HepG2 (cell line): ENCODE results near the gene NPEPL1. TPM values are rescaled to one million over a fixed set of nuclear protein-coding genes. Genes with fewer than 3 reads are reported as not detected.
A peak's percentile ranks its signal among the peaks of the same experiment; 100 is the strongest.

Experiments
- ATAC-seq: fragments of 200-7000 bp; cut with Tn5 transposase; 3 replicates; pipeline ENCODE4 v1.9.1; 2020; ENCODE audit warnings: mild to moderate bottlenecking, moderate library complexity
- BruUV-seq: library from RNA; stranded (reverse); fragments of 400-500 nt; replicated peaks from 2 replicates; lab custom pipeline; 2021; lab: Mats Ljungman, UMichigan
- CTCF ChIA-PET: fragments of 300-600 bp; formaldehyde crosslinking; extraction: SDS; loops from one replicate; lab custom pipeline; 2021; ENCODE audit warnings: low total read pairs, inconsistent platforms, low intra/inter-chr PET ratio; lab: Yijun Ruan, JAX
- POLR2A ChIA-PET: fragments of 350-600 bp; sonication (Branson Sonifier 250); formaldehyde crosslinking; loops from one replicate; lab custom pipeline; 2020; ENCODE audit warnings: antibody characterized with exemption, inconsistent platforms; lab: Yijun Ruan, JAX
- DNase-seq: peaks from one replicate; pipeline ENCODE4 v3.0.0-alpha.2; 2015; ENCODE audit warnings: low spot score
- FAIRE-seq: peaks from 3 replicates; lab custom pipeline; 2011; peaks lifted over from hg19 to GRCh38; lab: Jason Lieb, UNC
- H2AFZ ChIP-seq: one replicate; pipeline ENCODE4 v1.6.1; 2011; ENCODE audit warnings: low read length, inconsistent platforms
- H3K27ac ChIP-seq: fragments of 300-600 bp; 3 replicates; pipeline ENCODE4 v1.8.0; 2011; ENCODE audit warnings: mixed run types, mild to moderate bottlenecking, mixed read lengths, low read length, inconsistent platforms; ENCODE audit not compliant: insufficient read depth; ENCODE audit errors: extremely low read length
- H3K27me3 ChIP-seq, 2 experiments: fragments of 200-600 bp in 1 of 2; 2 replicates in 1 of 2; 3 replicates in 1 of 2; pipeline versions ENCODE4 v1.6.0 to v1.8.0; 2011; ENCODE audit warnings: low read length in 2 of 2, mild to moderate bottlenecking in 2 of 2, moderate library complexity in 2 of 2, inconsistent platforms in 1 of 2; ENCODE audit not compliant: insufficient read depth in 2 of 2, control insufficient read depth in 1 of 2
- H3K36me3 ChIP-seq, 2 experiments: fragments of 200-600 bp in 1 of 2; replicated peaks in 1 of 2; 2 replicates in 1 of 2; 3 replicates in 1 of 2; pipeline versions ENCODE4 v1.5.1 to v1.8.0; 2011; ENCODE audit warnings: low read length in 2 of 2, inconsistent platforms in 1 of 2; ENCODE audit not compliant: insufficient read depth in 2 of 2, control insufficient read depth in 1 of 2
- H3K4me1 ChIP-seq: 2 replicates; pipeline ENCODE4 v1.5.1; 2012; ENCODE audit warnings: low read length, inconsistent platforms; ENCODE audit not compliant: insufficient read depth
- H3K4me2 ChIP-seq: 2 replicates; pipeline ENCODE4 v1.6.0; 2011; ENCODE audit warnings: low read depth, low read length, inconsistent platforms
- H3K4me3 ChIP-seq, 3 experiments: fragments of 200-600 bp in 1 of 3; sonication (generic), shearing (Covaris generic) in 1 of 3; replicated peaks in 1 of 3; 2 replicates each; pipeline ENCODE4 v1.5.1; 2011 to 2016; ENCODE audit warnings: low read length in 3 of 3, inconsistent platforms in 2 of 3, low read depth in 2 of 3, mild to moderate bottlenecking in 2 of 3, control low read depth in 1 of 3, mixed read lengths in 1 of 3; ENCODE audit not compliant: insufficient read depth in 1 of 3
- H3K79me2 ChIP-seq: one replicate; pipeline ENCODE4 v1.6.1; 2011; ENCODE audit warnings: low read length, inconsistent platforms; ENCODE audit not compliant: insufficient read depth
- H3K9ac ChIP-seq: 2 replicates; pipeline ENCODE4 v1.6.0; 2011; ENCODE audit warnings: mild to moderate bottlenecking, low read depth, low read length, inconsistent platforms; ENCODE audit not compliant: insufficient read depth
- H3K9me3 ChIP-seq: 2 replicates; pipeline ENCODE4 v1.5.1; 2012; ENCODE audit warnings: mild to moderate bottlenecking, low read length
- H4K20me1 ChIP-seq: 2 replicates; pipeline ENCODE4 v1.6.0; 2011; ENCODE audit warnings: inconsistent platforms, mild to moderate bottlenecking, low read length, moderate library complexity; ENCODE audit not compliant: insufficient read depth
- IKZF5 ChIP-seq: IDR thresholded peaks from 2 replicates; pipeline ENCODE4 v1.6.1; 2018; ENCODE audit warnings: missing genetic modification reagents, mild to moderate bottlenecking, missing compliant biosample characterization
- MTERF4 ChIP-seq: sonication (generic); formaldehyde crosslinking; IDR thresholded peaks from 2 replicates; pipeline ENCODE4 v1.8.0; 2023; ENCODE audit warnings: mild to moderate bottlenecking, missing genetic modification reagents
- SP1 ChIP-seq, 2 experiments: fragments of 450-650 bp in 1 of 2; sonication (generic) in 1 of 2; formaldehyde crosslinking in 1 of 2; IDR thresholded peaks; 2 replicates each; pipeline versions ENCODE4 v1.4.0 to v1.6.1; 2016 to 2020; ENCODE audit warnings: missing genetic modification reagents in 1 of 2
- ZMYM4 ChIP-seq: sonication (generic); formaldehyde crosslinking; IDR thresholded peaks from 2 replicates; pipeline ENCODE4 v1.8.1; 2023; ENCODE audit warnings: mild to moderate bottlenecking, missing genetic modification reagents
- WGBS: methylation state at CpG from one replicate; pipeline ENCODE4 v1.1.6; 2017; ENCODE audit warnings: low lambda C conversion rate; 5-methylcytosine and 5-hydroxymethylcytosine counted together
- in situ Hi-C: cut with HindIII; loops from 2 replicates; pipeline ENCODE4 v1.10.0; 2017; ENCODE audit warnings: low pct_unique_long_range_greater_than_20kb; ENCODE audit not compliant: extremely low pct_ligation_motif_present
- intact Hi-C: fragments of 100-400 bp; cut with micrococcal nuclease; formaldehyde crosslinking; loops from one replicate; pipeline ENCODE4 v1.10.0; 2022; ENCODE audit not compliant: unreplicated experiment
- polyA plus RNA-seq, 8 experiments: library from polyadenylated mRNA; depleted of rRNA in 3 of 8; stranded (reverse) in 7 of 8; unstranded in 1 of 8; fragments of >200 nt; fragmentation: Illumina TruSeq in 4 of 8; extraction: Trizol in 4 of 8; gene quantifications; 2 replicates each; pipeline versions ENCODE4 v1.2.1 to v1.2.3, GENCODE V29; 2011 to 2016; ENCODE audit warnings: low read depth in 4 of 8, missing spikeins in 1 of 8, mixed read lengths in 1 of 8; ENCODE audit not compliant: insufficient read depth in 1 of 8
- total RNA-seq, 5 experiments: library from RNA; depleted of rRNA; stranded (reverse); fragments of >200 nt; fragmentation: Illumina TruSeq; extraction: Trizol; gene quantifications; 2 replicates each; pipeline ENCODE4 v1.2.3, GENCODE V29; 2016; ENCODE audit warnings: low read depth in 1 of 5

NPEPL1 gene
- total and polyA plus RNA-seq, 2 of the 13 experiments (the other 11 are each of a cell fraction or from before 2014, with no cell fraction given) = 4.1 to 7.5 TPM

DNA sequence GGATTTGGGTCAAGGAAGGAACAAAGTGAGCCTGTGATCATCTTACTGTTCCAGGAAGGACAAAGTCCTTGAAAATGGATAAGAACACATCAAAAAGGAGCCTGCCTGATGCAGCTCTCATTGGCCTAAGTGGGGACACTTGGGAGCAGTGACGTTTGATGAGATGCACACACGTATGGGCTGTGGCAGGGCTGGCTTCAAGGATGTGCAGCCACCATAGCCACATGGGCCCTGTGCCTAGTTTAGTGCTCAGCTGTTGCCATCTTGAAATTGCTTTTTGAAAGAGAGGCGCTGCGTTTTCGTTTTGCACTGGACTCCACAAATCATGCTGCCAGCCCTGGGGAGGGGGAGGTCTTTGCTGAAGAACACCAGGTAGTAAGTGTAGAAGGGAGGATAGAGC, 6.6 kb upstream of the NPEPL1 start (continued):
- TF ChIP-seq IKZF5 (CRISPR knock-in tag) = no peak

DNA sequence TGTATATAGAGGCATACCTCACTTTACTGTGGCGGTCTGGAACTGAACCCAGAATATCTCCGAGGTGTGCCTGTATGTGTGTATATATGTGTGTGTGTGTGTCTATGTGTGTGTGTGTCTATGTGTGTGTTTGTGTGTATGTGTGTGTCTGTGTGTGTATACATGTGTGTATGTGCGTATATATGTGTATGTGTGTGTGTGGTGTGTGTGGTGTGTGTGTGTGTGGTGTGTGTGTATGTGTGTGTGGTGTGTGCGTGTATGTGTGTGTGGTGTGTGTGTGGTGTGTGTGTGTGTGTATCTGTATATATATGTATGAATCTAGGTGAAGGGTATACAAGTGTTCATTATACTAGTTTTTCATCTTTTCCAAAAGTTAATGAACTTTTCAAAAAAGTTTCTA, 4.2 kb upstream of the NPEPL1 start:
- no peak overlapping the region for H3K9ac ChIP-seq
- H3K4me1 ChIP-seq = no peaks in the 10 kb centered on the region
- in situ Hi-C loops (no loop called here), intact Hi-C loops (no loop called here)
- CTCF ChIA-PET = no interaction called here
- ATAC-seq (no peak), DNase-seq (no peak), FAIRE-seq (peak; percentile 68)
- no peak overlapping the region for H2AFZ ChIP-seq
- no peak overlapping the region for H3K4me3 ChIP-seq
- no peak overlapping the region for H3K4me2 ChIP-seq
- H3K36me3 ChIP-seq = peaks cover 0 to 5% of the 10 kb centered on the region in 2 experiments; a peak in 3 of 5 replicates
- no peak overlapping the region for H3K27ac ChIP-seq
- no peak for TF ChIP-seq ZMYM4 (CRISPR knock-in tag)
- TF ChIP-seq MTERF4 (CRISPR knock-in tag) = no peak
- 0 out of 2 replicates have a peak, but pooled peaks have one; percentile 27 for TF ChIP-seq SP1 (IDR thresholded peaks at IDR 0.05)
- no peak for TF ChIP-seq SP1 (CRISPR knock-in tag; IDR thresholded peaks at IDR 0.05)
- POLR2A ChIA-PET = no interaction called here
- H3K27me3 ChIP-seq = no peaks in the 10 kb centered on the region; a peak in 1 of 5 replicates
- WGBS = 87% methylated on average over 4 of the region's 4 CpGs
- no peaks in the 10 kb centered on the region for H3K79me2 ChIP-seq
- BruUV-seq = no TSS peak
- no peaks in the 10 kb centered on the region for H4K20me1 ChIP-seq
- H3K9me3 ChIP-seq = no peaks in the 10 kb centered on the region
